Measurements from ENCODE around the gene KRTAP1-3.

The KRTAP1-3 gene

DNA sequence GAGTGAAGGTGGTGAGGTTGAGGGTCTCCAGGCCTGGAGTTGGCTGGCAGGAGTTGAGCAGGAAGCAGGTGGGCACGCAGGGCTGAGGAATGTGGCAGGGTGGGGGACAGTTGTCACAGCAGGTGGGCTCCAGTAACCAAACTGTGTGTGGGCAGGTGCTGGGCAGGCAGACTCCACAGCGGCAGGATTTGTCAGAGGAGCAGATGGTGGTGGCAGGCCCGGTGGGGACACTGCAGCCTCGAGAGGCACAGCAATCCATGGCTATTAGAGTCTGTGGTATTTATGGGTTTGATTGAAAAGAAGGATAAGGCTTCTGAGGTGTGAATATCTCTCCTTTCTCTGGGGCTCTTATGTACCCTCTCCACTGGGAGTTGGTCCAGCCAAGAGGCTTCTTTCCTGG, 40.8 kb downstream of the KRTAP1-3 start, which contains the start of gene KRTAP3-3:
Gene KRTAP3-3 (minus strand): TSS at position 326 of the 400 bp plus-strand sequence. CDS start 67 bp downstream, at position 259.
- TF ChIP-seq, protein P1, sequence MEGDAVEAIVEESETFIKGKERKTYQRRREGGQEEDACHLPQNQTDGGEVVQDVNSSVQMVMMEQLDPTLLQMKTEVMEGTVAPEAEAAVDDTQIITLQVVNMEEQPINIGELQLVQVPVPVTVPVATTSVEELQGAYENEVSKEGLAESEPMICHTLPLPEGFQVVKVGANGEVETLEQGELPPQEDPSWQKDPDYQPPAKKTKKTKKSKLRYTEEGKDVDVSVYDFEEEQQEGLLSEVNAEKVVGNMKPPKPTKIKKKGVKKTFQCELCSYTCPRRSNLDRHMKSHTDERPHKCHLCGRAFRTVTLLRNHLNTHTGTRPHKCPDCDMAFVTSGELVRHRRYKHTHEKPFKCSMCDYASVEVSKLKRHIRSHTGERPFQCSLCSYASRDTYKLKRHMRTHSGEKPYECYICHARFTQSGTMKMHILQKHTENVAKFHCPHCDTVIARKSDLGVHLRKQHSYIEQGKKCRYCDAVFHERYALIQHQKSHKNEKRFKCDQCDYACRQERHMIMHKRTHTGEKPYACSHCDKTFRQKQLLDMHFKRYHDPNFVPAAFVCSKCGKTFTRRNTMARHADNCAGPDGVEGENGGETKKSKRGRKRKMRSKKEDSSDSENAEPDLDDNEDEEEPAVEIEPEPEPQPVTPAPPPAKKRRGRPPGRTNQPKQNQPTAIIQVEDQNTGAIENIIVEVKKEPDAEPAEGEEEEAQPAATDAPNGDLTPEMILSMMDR (IDR thresholded peaks at IDR 0.05; ENCODE audit: poor library complexity, severe bottlenecking) = no peak
- no peaks in the 10 kb centered on the region for H3K4me1 ChIP-seq (ENCODE audit: insufficient read depth, poor library complexity, severe bottlenecking)
- H3K27me3 ChIP-seq (ENCODE audit: insufficient read depth, poor library complexity, severe bottlenecking) = no peaks in the 10 kb centered on the region
- H3K36me3 ChIP-seq (ENCODE audit: low read depth) = no peaks in the 10 kb centered on the region
- H3K9me3 ChIP-seq (ENCODE audit: severe bottlenecking) = no peaks in the 10 kb centered on the region
- no peak within 1 kb of the TSS for H3K27ac ChIP-seq (ENCODE audit: poor library complexity, severe bottlenecking)
- ATAC-seq (ENCODE audit: low read depth) (no peak), DNase-seq (ENCODE audit: low spot score) (no peak)
- H3K4me3 ChIP-seq (ENCODE audit: severe bottlenecking) = no peak within 1 kb of the TSS

DNA sequence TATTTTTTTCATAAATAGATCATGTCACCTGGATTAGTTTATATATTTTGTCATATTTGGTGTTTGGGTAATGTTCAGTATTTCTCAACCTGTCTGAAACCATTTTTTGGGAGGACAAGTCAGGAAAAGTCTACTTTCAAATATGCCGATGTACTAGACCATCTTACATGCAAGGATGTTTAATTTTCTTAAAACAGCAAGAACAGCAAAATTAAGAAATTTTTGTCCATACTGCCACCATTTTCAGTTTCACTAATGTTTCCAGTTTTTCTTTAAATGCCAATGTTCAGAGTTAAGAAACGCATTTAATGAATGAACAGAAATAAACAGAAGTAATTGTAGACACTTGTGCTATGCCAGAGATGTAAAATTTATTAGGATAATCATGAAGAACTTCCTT, 41.6 kb downstream of the KRTAP1-3 start:
- Histone ChIP-seq H3K27me3 (ENCODE audit: insufficient read depth, poor library complexity, severe bottlenecking) (no peaks in the 10 kb centered on the region), H3K4me1 (ENCODE audit: insufficient read depth, poor library complexity, severe bottlenecking) (no peaks in the 10 kb centered on the region), H3K9me3 (ENCODE audit: severe bottlenecking) (no peaks in the 10 kb centered on the region), H3K4me3 (ENCODE audit: severe bottlenecking) (no peak overlapping the region), H3K36me3 (ENCODE audit: low read depth) (no peaks in the 10 kb centered on the region), H3K27ac (ENCODE audit: poor library complexity, severe bottlenecking) (no peak overlapping the region)
- ATAC-seq (ENCODE audit: low read depth) = no peak
- no peak for DNase-seq (ENCODE audit: low spot score)
- TF ChIP-seq, protein P1 (IDR thresholded peaks at IDR 0.05; ENCODE audit: poor library complexity, severe bottlenecking) = no peak

DNA sequence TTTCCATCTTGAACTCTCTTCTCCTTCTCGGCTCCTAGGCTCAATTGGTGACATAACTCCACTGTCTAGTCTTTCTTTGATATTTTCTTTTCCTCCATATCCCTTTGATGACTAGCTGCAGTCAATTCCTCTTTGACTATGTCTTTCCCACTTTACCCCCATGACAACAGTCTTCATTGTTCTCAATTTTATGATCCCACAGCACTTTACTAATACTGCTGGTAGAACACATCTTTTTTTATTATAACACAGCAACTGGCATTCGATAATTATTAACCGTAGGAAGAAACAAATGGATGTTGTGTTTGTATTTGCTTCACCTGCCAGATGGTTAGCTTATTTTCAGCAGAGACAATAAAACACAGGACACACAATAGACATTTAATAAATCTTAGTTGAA, 42.0 kb downstream of the KRTAP1-3 start:
- no peaks in the 10 kb centered on the region for H3K27me3 ChIP-seq (ENCODE audit: insufficient read depth, poor library complexity, severe bottlenecking)
- H3K36me3 ChIP-seq (ENCODE audit: low read depth) = no peaks in the 10 kb centered on the region
- TF ChIP-seq, protein P1 (IDR thresholded peaks at IDR 0.05; ENCODE audit: poor library complexity, severe bottlenecking) = no peak
- DNase-seq (ENCODE audit: low spot score) (no peak), ATAC-seq (ENCODE audit: low read depth) (no peak)
- H3K4me3 ChIP-seq (ENCODE audit: severe bottlenecking) = no peak overlapping the region
- H3K4me1 ChIP-seq (ENCODE audit: insufficient read depth, poor library complexity, severe bottlenecking) = no peaks in the 10 kb centered on the region
- no peaks in the 10 kb centered on the region for H3K9me3 ChIP-seq (ENCODE audit: severe bottlenecking)
- H3K27ac ChIP-seq (ENCODE audit: poor library complexity, severe bottlenecking) = no peak overlapping the region

DNA sequence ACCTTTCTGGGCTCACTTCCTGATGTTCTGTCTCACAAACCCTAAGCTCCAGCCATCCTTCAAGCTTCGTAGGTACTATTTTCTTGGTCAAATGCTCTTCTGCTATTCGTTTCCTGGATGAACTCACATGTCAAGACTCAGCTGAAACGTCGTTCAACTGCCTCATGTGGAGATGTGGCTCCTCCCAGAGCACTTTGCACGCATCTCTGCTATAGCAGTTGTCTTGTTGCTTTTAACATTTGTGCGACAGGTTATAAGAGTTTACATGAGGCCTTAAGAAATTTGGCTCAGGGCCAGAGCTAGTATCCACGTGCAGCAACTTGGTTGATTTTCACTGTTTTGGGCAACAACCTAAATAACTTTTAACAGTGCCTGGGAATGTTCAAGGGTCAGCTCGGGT, 47.8 kb downstream of the KRTAP1-3 start:
- no peak for ATAC-seq (ENCODE audit: low read depth)
- H3K4me1 ChIP-seq (ENCODE audit: insufficient read depth, poor library complexity, severe bottlenecking) = no peaks in the 10 kb centered on the region
- no peaks in the 10 kb centered on the region for H3K27me3 ChIP-seq (ENCODE audit: insufficient read depth, poor library complexity, severe bottlenecking)

DNA sequence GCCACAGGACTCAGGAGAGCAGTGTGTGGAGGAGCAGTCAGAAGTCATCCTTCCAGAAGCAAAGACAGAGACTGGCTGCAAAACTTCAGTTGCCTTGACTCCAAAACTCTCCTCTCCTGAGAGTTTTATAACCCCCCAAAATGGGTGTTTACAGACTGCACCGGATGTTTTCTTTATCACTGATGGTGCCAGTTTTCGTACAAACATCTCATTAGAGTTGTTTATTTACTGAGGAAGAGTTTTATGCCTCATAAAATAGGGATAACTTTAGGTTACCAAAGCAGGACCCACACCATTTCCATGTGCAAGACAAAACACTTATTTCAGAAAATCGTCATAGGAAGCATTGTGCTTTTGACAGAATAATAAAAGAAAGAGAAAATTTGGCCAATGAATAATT, 50.4 kb downstream of the KRTAP1-3 start, which contains the start of gene KRT40:
Gene KRT40 (minus strand): TSS at position 101 of the 400 bp plus-strand sequence. CDS start 53 bp downstream, at position 48.
- no peaks in the 10 kb centered on the region for H3K27me3 ChIP-seq (ENCODE audit: insufficient read depth, poor library complexity, severe bottlenecking)
- H3K4me3 ChIP-seq (ENCODE audit: severe bottlenecking) = no peak within 1 kb of the TSS
- DNase-seq (ENCODE audit: low spot score) = no peak
- no peak within 1 kb of the TSS for H3K27ac ChIP-seq (ENCODE audit: poor library complexity, severe bottlenecking)
- H3K9me3 ChIP-seq (ENCODE audit: severe bottlenecking) = no peaks in the 10 kb centered on the region
- TF ChIP-seq, protein P1 (IDR thresholded peaks at IDR 0.05; ENCODE audit: poor library complexity, severe bottlenecking) = no peak
- ATAC-seq (ENCODE audit: low read depth) = no peak
- H3K4me1 ChIP-seq (ENCODE audit: insufficient read depth, poor library complexity, severe bottlenecking) = no peaks in the 10 kb centered on the region
- H3K36me3 ChIP-seq (ENCODE audit: low read depth) = no peaks in the 10 kb centered on the region

More for the DNA sequence above, 47.8 kb downstream of the KRTAP1-3 start:
- Histone ChIP-seq H3K36me3 (ENCODE audit: low read depth) (no peaks in the 10 kb centered on the region), H3K4me3 (ENCODE audit: severe bottlenecking) (no peak overlapping the region), H3K9me3 (ENCODE audit: severe bottlenecking) (no peaks in the 10 kb centered on the region), H3K27ac (ENCODE audit: poor library complexity, severe bottlenecking) (no peak overlapping the region)
- no peak for DNase-seq (ENCODE audit: low spot score)
- TF ChIP-seq, protein P1 (IDR thresholded peaks at IDR 0.05; ENCODE audit: poor library complexity, severe bottlenecking) = no peak
